ENCODE data around the gene MTUS2. TPM values are rescaled to one million over a fixed set of nuclear protein-coding genes. Genes with fewer than 3 reads are reported as not detected.

The MTUS2 gene
- total RNA-seq, 1 experiment from 2014 or later, result 0.35 TPM

DNA sequence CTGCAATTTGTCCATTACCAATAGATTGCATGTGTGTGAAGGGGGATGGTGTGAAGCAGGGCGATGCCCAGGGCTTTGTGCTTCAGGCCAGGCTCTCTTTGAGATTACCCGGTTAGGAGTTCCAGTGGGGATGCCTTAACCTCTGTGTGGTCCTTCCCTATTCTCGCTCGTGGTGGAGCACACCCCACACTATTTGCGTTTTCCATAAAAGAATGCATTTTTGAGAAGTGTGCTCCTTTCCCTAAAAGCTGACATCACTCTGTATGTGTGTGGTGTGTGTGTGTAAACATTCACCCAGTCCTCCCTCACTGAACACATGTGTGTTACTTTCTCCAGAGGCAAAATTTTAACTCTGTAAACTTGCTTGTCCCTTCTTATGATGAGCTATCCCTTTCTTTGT lies 467.1 kb downstream of the MTUS2 start:
- no peak overlapping the region for H2BK120ac ChIP-seq (ENCODE audit: low read depth, low read length, poor library complexity, severe bottlenecking)

More for the DNA sequence above, 467.1 kb downstream of the MTUS2 start:
- no peak overlapping the region for H4K8ac ChIP-seq (replicated peaks; ENCODE audit: insufficient read length, low read depth, low read length)
- no peak overlapping the region for H3K9ac ChIP-seq (ENCODE audit: extremely low read depth, insufficient read length, low read length)
- Mint-ChIP-seq H3K27ac (no peak overlapping the region), H3K4me3 (no peak overlapping the region), H3K27me3 (ENCODE audit: low read depth) (peaks cover 4% of the 10 kb centered on the region), H3K9me3 (no peaks in the 10 kb centered on the region), H3K36me3 (ENCODE audit: insufficient read depth in 1 of 3, low read depth in 3 of 3) (no peaks in the 10 kb centered on the region), H3K4me1 (peaks cover 4 to 21% of the 10 kb centered on the region in 2 experiments; a peak in 2 of 4 replicates)
- H2BK5ac ChIP-seq (ENCODE audit: insufficient read length, low read length), result no peak overlapping the region
- H3K4me2 ChIP-seq (ENCODE audit: insufficient read depth, insufficient read length, low read length), result no peak overlapping the region
- no peaks in the 10 kb centered on the region for H3K79me1 ChIP-seq (ENCODE audit: insufficient read depth, low read depth, low read length, poor library complexity, severe bottlenecking)
- H3K79me2 ChIP-seq (ENCODE audit: insufficient read depth, low read length), result no peaks in the 10 kb centered on the region
- H3K9me3 ChIP-seq (ENCODE audit: control insufficient read depth, low read depth, low read length), result no peaks in the 10 kb centered on the region
- no peak overlapping the region for H3K23ac ChIP-seq (ENCODE audit: insufficient read length, low read depth, low read length)
- H3T11ph ChIP-seq (ENCODE audit: low read length), result no peak overlapping the region
- H3K4ac ChIP-seq (ENCODE audit: low read depth, low read length), result no peak overlapping the region
- no peak overlapping the region for H2BK15ac ChIP-seq (ENCODE audit: low read depth, low read length)
- TF ChIP-seq, protein P1, sequence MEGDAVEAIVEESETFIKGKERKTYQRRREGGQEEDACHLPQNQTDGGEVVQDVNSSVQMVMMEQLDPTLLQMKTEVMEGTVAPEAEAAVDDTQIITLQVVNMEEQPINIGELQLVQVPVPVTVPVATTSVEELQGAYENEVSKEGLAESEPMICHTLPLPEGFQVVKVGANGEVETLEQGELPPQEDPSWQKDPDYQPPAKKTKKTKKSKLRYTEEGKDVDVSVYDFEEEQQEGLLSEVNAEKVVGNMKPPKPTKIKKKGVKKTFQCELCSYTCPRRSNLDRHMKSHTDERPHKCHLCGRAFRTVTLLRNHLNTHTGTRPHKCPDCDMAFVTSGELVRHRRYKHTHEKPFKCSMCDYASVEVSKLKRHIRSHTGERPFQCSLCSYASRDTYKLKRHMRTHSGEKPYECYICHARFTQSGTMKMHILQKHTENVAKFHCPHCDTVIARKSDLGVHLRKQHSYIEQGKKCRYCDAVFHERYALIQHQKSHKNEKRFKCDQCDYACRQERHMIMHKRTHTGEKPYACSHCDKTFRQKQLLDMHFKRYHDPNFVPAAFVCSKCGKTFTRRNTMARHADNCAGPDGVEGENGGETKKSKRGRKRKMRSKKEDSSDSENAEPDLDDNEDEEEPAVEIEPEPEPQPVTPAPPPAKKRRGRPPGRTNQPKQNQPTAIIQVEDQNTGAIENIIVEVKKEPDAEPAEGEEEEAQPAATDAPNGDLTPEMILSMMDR (conservative IDR thresholded peaks at IDR 0.05), result no peak
- H3K18ac ChIP-seq (ENCODE audit: insufficient read length, low read depth, low read length), result no peak overlapping the region
- no peak overlapping the region for H3K27ac ChIP-seq (ENCODE audit: insufficient read length, low read depth, low read length)
- no peak overlapping the region for H2BK20ac ChIP-seq (ENCODE audit: low read depth, low read length, poor library complexity, severe bottlenecking)
- H4K20me1 ChIP-seq (ENCODE audit: control insufficient read depth, insufficient read depth, insufficient read length), result no peaks in the 10 kb centered on the region
- H2AK5ac ChIP-seq (ENCODE audit: insufficient read length, low read length), result no peak overlapping the region
- WGBS (ENCODE audit: extremely low coverage, insufficient read length, low lambda C conversion rate), result no CpG with 5 or more reads among the region's 5 CpGs
- H3K14ac ChIP-seq (ENCODE audit: insufficient read depth, low read length), result no peak overlapping the region
- no peak for DNase-seq
- H4K5ac ChIP-seq (ENCODE audit: insufficient read length, low read depth, low read length), result no peak overlapping the region
- H4K91ac ChIP-seq (ENCODE audit: insufficient read length, low read depth, low read length), result no peak overlapping the region
- no peaks in the 10 kb centered on the region for H3K23me2 ChIP-seq (ENCODE audit: insufficient read length, low read depth, low read length, poor library complexity, severe bottlenecking)
- H3K56ac ChIP-seq (ENCODE audit: insufficient read length, low read depth, low read length), result no peak overlapping the region
- no peaks in the 10 kb centered on the region for H3K4me1 ChIP-seq (ENCODE audit: insufficient read depth, low read length)
- H2BK12ac ChIP-seq (ENCODE audit: insufficient read length, low read depth, low read length), result no peak overlapping the region
- H3K27me3 ChIP-seq (ENCODE audit: insufficient read depth, low read length), result no peaks in the 10 kb centered on the region
- no peak overlapping the region for H2AFZ ChIP-seq (ENCODE audit: low read length)

All from H9 (cell line).